WERI-Rb-1 (cell line): ENCODE measurements around the gene LRBA.

ENCODE experiments used
- DNase-seq: peaks from one replicate; pipeline ENCODE4 v3.0.0-alpha.2; 2020
- H3K27ac ChIP-seq: fragments of 250-450 bp; sonication (Bioruptor Pico); 2 replicates; pipeline ENCODE4 v1.5.1; 2020; ENCODE audit warnings: mild to moderate bottlenecking, moderate library complexity
- H3K27me3 ChIP-seq: fragments of 250-450 bp; sonication (Bioruptor Pico); 2 replicates; pipeline ENCODE4 v1.5.1; 2021; ENCODE audit warnings: mild to moderate bottlenecking, low read depth, moderate library complexity; ENCODE audit not compliant: insufficient read depth, severe bottlenecking
- H3K36me3 ChIP-seq: fragments of 250-450 bp; sonication (Bioruptor Pico); 2 replicates; pipeline ENCODE4 v1.5.1; 2020; ENCODE audit warnings: mild to moderate bottlenecking, moderate library complexity
- H3K4me3 ChIP-seq: 2 replicates; pipeline ENCODE4 v1.5.1; 2011; ENCODE audit warnings: low read depth, mild to moderate bottlenecking, control low read depth, low read length
- H3K9me3 ChIP-seq: fragments of 250-450 bp; sonication (Bioruptor Pico); 2 replicates; pipeline ENCODE4 v1.5.1; 2021; ENCODE audit warnings: mild to moderate bottlenecking, moderate library complexity; ENCODE audit not compliant: severe bottlenecking
- TF ChIP-seq, protein P1 (sequence below): IDR thresholded peaks from 2 replicates; pipeline ENCODE4 v1.5.1; 2011; ENCODE audit warnings: low read depth, mild to moderate bottlenecking, control low read depth, inconsistent platforms, low read length

Gene LRBA

DNA sequence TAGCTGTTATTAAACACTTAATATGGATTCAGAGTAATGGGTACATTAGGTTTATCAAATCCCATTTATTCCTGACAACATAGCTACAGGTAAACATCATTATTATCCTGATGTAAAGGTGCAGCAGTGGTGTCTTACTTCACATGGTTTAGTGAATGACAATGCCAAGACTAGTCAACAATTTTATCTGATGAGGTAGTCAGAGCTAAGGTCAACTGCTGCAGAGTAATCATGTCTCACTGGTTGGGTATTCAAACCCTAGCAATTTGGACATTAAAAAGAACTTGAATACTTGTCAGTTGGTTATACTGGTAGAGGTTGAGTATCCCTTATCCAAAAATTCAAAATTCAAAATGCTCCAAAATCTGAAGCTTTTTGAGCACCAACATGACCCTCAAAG, 315.5 kb downstream of the LRBA start:
- Histone ChIP-seq H3K9me3 (no peaks in the 10 kb centered on the region), H3K4me3 (no peak overlapping the region), H3K36me3 (no peaks in the 10 kb centered on the region), H3K27me3 (no peaks in the 10 kb centered on the region), H3K27ac (no peak overlapping the region)
- TF ChIP-seq, protein P1, sequence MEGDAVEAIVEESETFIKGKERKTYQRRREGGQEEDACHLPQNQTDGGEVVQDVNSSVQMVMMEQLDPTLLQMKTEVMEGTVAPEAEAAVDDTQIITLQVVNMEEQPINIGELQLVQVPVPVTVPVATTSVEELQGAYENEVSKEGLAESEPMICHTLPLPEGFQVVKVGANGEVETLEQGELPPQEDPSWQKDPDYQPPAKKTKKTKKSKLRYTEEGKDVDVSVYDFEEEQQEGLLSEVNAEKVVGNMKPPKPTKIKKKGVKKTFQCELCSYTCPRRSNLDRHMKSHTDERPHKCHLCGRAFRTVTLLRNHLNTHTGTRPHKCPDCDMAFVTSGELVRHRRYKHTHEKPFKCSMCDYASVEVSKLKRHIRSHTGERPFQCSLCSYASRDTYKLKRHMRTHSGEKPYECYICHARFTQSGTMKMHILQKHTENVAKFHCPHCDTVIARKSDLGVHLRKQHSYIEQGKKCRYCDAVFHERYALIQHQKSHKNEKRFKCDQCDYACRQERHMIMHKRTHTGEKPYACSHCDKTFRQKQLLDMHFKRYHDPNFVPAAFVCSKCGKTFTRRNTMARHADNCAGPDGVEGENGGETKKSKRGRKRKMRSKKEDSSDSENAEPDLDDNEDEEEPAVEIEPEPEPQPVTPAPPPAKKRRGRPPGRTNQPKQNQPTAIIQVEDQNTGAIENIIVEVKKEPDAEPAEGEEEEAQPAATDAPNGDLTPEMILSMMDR: no peak
- DNase-seq: no peak

DNA sequence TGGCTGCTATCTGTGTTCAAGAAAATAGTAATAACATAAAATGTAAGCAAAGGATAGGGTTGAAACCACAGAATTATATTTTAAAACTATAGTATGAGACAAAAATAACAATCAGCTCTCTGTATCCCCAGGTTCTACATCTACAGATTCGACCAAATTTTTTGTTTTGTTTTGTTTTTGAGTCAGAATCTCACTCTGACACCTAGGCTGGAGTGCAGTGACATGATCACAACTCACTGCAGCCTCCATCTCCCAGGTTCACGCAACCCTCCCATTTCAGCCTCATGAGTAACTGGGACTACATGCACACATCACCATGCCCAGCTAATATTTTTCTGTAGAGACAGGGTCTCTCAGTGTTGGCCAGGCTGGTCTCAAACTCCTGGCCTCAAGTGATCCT, 319.9 kb downstream of the LRBA start:
- no peak overlapping the region for H3K27ac ChIP-seq
- no peak for DNase-seq
- TF ChIP-seq, protein P1: no peak
- no peak overlapping the region for H3K4me3 ChIP-seq
- no peaks in the 10 kb centered on the region for H3K36me3 ChIP-seq
- no peaks in the 10 kb centered on the region for H3K9me3 ChIP-seq
- no peaks in the 10 kb centered on the region for H3K27me3 ChIP-seq

DNA sequence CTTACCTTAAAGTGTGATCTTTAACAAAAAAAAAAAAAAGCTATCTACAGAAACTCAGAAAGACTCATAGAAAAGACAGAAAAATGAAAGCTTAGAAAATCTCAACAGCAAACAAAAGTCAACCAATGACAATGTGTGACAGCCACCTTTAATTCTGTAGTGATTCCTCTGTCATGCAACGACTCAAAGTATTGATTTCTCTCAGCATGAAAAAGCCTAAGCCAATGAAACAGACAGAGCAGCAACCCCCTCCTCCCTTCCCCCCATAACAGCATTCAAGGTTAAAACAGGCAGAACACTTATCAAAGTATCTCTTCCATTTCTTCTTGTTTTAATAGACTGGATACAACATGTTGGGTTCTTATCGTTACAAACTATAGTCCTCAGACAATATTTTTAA, 320.6 kb downstream of the LRBA start:
- Histone ChIP-seq H3K27me3 (no peaks in the 10 kb centered on the region), H3K36me3 (no peaks in the 10 kb centered on the region), H3K9me3 (no peaks in the 10 kb centered on the region), H3K4me3 (no peak overlapping the region), H3K27ac (no peak overlapping the region)
- TF ChIP-seq, protein P1: no peak
- peak; percentile 21 for DNase-seq

DNA sequence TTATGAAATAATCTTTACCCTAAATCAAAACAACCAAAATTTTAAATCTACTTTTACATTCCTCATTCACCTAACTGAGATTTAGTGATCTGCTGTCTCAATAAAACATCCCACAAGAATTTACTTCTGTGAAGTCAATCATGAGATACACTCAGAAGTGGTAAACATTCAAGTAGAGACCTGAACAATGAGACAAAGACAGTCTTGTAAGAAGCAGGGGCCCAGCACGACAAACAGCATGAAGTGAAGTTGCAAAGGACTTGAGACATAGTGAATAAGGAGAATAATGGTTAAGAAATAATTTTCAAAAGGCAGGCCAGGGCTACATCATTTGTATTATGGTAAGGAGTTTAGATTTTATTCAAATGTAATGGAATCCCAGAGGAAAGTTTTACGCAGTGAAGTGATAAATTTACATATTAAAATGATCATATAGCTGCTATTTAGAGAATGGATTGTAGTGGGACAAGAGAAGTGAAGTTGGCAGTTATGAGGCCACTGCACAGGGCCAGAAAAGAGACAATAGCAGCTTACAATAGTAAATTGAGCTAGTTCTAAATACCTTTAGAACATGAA, 331.2 kb downstream of the LRBA start:
- Histone ChIP-seq H3K27me3 (no peaks in the 10 kb centered on the region), H3K27ac (no peak overlapping the region), H3K9me3 (no peaks in the 10 kb centered on the region), H3K4me3 (no peak overlapping the region), H3K36me3 (peaks cover 3% of the 10 kb centered on the region; the same call in 1 of the 2 replicates)
- no peak for DNase-seq
- TF ChIP-seq, protein P1: no peak

DNA sequence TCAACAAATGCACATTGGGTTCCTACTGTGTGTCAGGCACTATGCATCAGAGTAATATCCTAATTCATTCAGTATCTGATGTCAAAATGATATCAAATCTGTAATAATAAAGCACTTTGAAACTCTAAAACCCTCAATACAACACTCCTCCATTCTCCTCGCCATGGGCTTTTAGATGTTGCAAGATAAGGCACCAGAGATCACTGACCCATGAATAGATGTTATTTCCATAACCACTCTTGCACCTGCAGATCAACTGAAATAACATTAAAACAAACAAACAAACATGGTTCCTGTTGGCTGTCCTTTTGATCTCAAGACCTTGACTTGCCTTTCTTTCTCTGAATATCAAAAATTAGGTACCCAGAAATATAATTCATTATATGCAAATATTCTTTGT, 333.0 kb downstream of the LRBA start:
- Histone ChIP-seq H3K27ac (no peak overlapping the region), H3K9me3 (no peaks in the 10 kb centered on the region), H3K4me3 (no peak overlapping the region), H3K27me3 (no peaks in the 10 kb centered on the region), H3K36me3 (peaks cover 3% of the 10 kb centered on the region; the same call in 1 of the 2 replicates)
- DNase-seq: no peak
- TF ChIP-seq, protein P1: no peak

DNA sequence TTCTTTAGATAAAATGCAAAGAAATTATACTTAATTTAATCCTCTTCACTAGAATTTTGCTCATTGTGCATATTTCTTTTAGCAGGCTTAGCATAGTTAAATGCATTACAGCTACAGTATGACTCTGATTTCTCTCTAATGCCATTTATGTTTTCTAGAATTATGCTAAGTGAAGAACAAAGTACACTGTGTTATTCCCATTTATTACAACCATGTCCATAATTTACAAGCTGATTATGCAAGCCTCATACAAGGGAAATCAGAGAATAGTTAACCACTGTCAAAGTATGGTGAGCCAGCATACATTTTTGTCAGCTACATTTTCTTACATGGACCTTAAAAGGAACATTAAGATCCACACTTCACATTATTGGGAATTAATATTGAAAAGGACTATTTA, 334.0 kb downstream of the LRBA start:
- Histone ChIP-seq H3K36me3 (peaks cover 3% of the 10 kb centered on the region; the same call in 1 of the 2 replicates), H3K27ac (no peak overlapping the region), H3K27me3 (no peaks in the 10 kb centered on the region), H3K4me3 (no peak overlapping the region), H3K9me3 (no peaks in the 10 kb centered on the region)
- no peak for DNase-seq
- TF ChIP-seq, protein P1: no peak
